Right lobe of liver (tissue), 6 donors: ENCODE results near the gene INPP4B. TPM values are rescaled to one million over a fixed set of nuclear protein-coding genes. Genes with fewer than 3 reads are reported as not detected.

Experiments
- ATAC-seq, 4 donors: fragments of 200-7000 bp; cut with Tn5 transposase; one replicate each; pipeline ENCODE4 v1.9.1; 2020; ENCODE audit warnings: mild to moderate bottlenecking in 4 of 4, moderate library complexity in 4 of 4
- DNase-seq, 3 donors: peaks; one replicate each; pipeline ENCODE4 v3.0.0-alpha.2; 2020
- H3K27ac ChIP-seq, 3 donors: fragments of 200-600 bp; one replicate each; pipeline ENCODE4 v1.8.0; 2022
- H3K27me3 ChIP-seq, 2 donors: fragments of 200-600 bp; one replicate each; pipeline ENCODE4 v1.8.0; 2022
- H3K36me3 ChIP-seq, 4 donors: fragments of 200-600 bp; sonication (generic) in 1 of 4; one replicate each; pipeline versions ENCODE4 v1.5.1 to v1.8.0; 2017 to 2022; ENCODE audit warnings: control low read depth in 1 of 4
- H3K4me1 ChIP-seq, 4 donors: fragments of 200-600 bp; sonication (generic) in 1 of 4; one replicate each; pipeline versions ENCODE4 v1.5.1 to v1.8.0; 2017 to 2022; ENCODE audit warnings: control low read depth in 1 of 4
- H3K4me3 ChIP-seq, 3 donors: fragments of 200-600 bp; one replicate each; pipeline ENCODE4 v1.8.0; 2022
- H3K9me3 ChIP-seq, 4 donors: fragments of 200-600 bp; sonication (generic) in 1 of 4; one replicate each; pipeline versions ENCODE4 v1.5.1 to v1.8.0; 2017 to 2022; ENCODE audit warnings: control low read depth in 1 of 4
- CTCF ChIP-seq, 4 donors: fragments of 200-600 bp in 3 of 4; fragments of 450-650 bp in 1 of 4; IDR thresholded peaks; one replicate each; pipeline versions ENCODE4 v1.5.1 to v1.8.0; 2016 to 2022; ENCODE audit warnings: antibody characterized with exemption in 4 of 4, mild to moderate bottlenecking in 2 of 4
- POLR2A ChIP-seq: fragments of 450-650 bp; IDR thresholded peaks from one replicate; pipeline ENCODE4 v1.6.1; 2017; ENCODE audit warnings: antibody characterized with exemption, mild to moderate bottlenecking
- WGBS: methylation state at CpG from one replicate; pipeline ENCODE4 v1.1.6; 2018; ENCODE audit warnings: low coverage, low lambda C conversion rate; ENCODE audit not compliant: insufficient coverage; ENCODE audit errors: missing lambda C conversion rate; 5-methylcytosine and 5-hydroxymethylcytosine counted together
- intact Hi-C, 2 donors: fragments of 100-400 bp; cut with DNase I; formaldehyde crosslinking; loops; one replicate each; pipeline versions ENCODE4 v1.11.2 to v1.14.1; 2022
- total RNA-seq, 6 experiments: library from RNA; depleted of rRNA in 2 of 6; stranded (reverse); fragments of >200 nt in 2 of 6; fragmentation: NEBNext Ultra II Directional in 3 of 6; extraction: Animal tissue kit (Norgen Biotek cat#: 25700) in 3 of 6; gene quantifications; one replicate each; pipeline versions ENCODE4 v1.1.0 to v1.2.4, GENCODE V29; 2016 to 2023
- donor health status: DM: no; HTN: yes; CAD: no.
- donor health status: DM: no; HTN: no; CAD: no.
- donor health status: DM: no; HTN: no; CAD: no.
- donor health status: DM: no; HTN: yes; CAD: no.
- donor health status: DM: no; HTN: yes; CAD: no.

The INPP4B gene
- total RNA-seq, 6 experiments from 2014 or later, result 0.73 to 5.0 (median 1.6) TPM

- H3K27ac ChIP-seq, result no peak overlapping the region
- TF ChIP-seq POLR2A (no peak), CTCF (IDR thresholded peaks at IDR 0.05) (no peak)
- intact Hi-C loops, result no loop called here
- ATAC-seq (no peak), DNase-seq (no peak)
- no peaks in the 10 kb centered on the region for H3K36me3 ChIP-seq
- no peaks in the 10 kb centered on the region for H3K27me3 ChIP-seq
- H3K4me1 ChIP-seq, result no peaks in the 10 kb centered on the region
- H3K4me3 ChIP-seq, result no peak overlapping the region
- WGBS, result 64% methylated on average over 1 of the region's 1 CpG
- no peaks in the 10 kb centered on the region for H3K9me3 ChIP-seq
Measured at GRCh38 chr4:142278171-142278570, 567.9 kb downstream of the INPP4B start.

- no peaks in the 10 kb centered on the region for H3K27me3 ChIP-seq
- ATAC-seq, result no peak
- no peak overlapping the region for H3K4me3 ChIP-seq
- no peak overlapping the region for H3K27ac ChIP-seq
- TF ChIP-seq CTCF (IDR thresholded peaks at IDR 0.05) (no peak), POLR2A (no peak)
- WGBS, result 67% methylated on average over 1 of the region's 1 CpG
- intact Hi-C loops, result no loop called here
- no peaks in the 10 kb centered on the region for H3K4me1 ChIP-seq
- H3K36me3 ChIP-seq, result no peaks in the 10 kb centered on the region
- H3K9me3 ChIP-seq, result no peaks in the 10 kb centered on the region
- no peak for DNase-seq
Measured at GRCh38 chr4:142274137-142274536, 572.0 kb downstream of the INPP4B start.

GRCh38 chr4:142272452-142272851 is 573.6 kb downstream of the INPP4B start:
- H3K27ac ChIP-seq, result no peak overlapping the region
- intact Hi-C loops, result no loop called here
- no peak overlapping the region for H3K4me3 ChIP-seq
- H3K36me3 ChIP-seq, result no peaks in the 10 kb centered on the region
- ATAC-seq (no peak), DNase-seq (no peak)
- H3K27me3 ChIP-seq, result no peaks in the 10 kb centered on the region
- no peaks in the 10 kb centered on the region for H3K9me3 ChIP-seq
- TF ChIP-seq CTCF (IDR thresholded peaks at IDR 0.05) (no peak), POLR2A (no peak)
- no peaks in the 10 kb centered on the region for H3K4me1 ChIP-seq

GRCh38 chr4:142271832-142272231 is 574.3 kb downstream of the INPP4B start:
- Histone ChIP-seq H3K4me1 (no peaks in the 10 kb centered on the region), H3K27ac (no peak overlapping the region), H3K4me3 (no peak overlapping the region), H3K9me3 (no peaks in the 10 kb centered on the region), H3K36me3 (no peaks in the 10 kb centered on the region), H3K27me3 (no peaks in the 10 kb centered on the region)
- no peak for TF ChIP-seq CTCF (IDR thresholded peaks at IDR 0.05)
- TF ChIP-seq POLR2A, result no peak
- intact Hi-C loops, result no loop called here
- ATAC-seq, result no peak
- WGBS, result 36% methylated on average over 3 of the region's 3 CpGs
- no peak for DNase-seq

- WGBS, result 42% methylated on average over 3 of the region's 3 CpGs
- no peak for TF ChIP-seq POLR2A
- TF ChIP-seq CTCF (IDR thresholded peaks at IDR 0.05), result no peak
- Histone ChIP-seq H3K27me3 (no peaks in the 10 kb centered on the region), H3K36me3 (no peaks in the 10 kb centered on the region), H3K27ac (no peak overlapping the region), H3K4me3 (no peak overlapping the region), H3K9me3 (no peaks in the 10 kb centered on the region), H3K4me1 (no peaks in the 10 kb centered on the region)
- intact Hi-C loops, result no loop called here
- no peak for ATAC-seq
- no peak for DNase-seq
Measured at GRCh38 chr4:142267101-142267500, 579.0 kb downstream of the INPP4B start.
